Activated naive CD8-positive, alpha-beta T cell (primary cell): Measurements from ENCODE around the gene PDE6D.
A peak's percentile ranks its signal among the peaks of the same experiment; 100 is the strongest.
"Not testable (repeated sequence)": the region's sequence is repeated elsewhere in the genome, so short reads cannot be mapped to it uniquely, and the experiment has no call there.

Experiments used
- H3K27ac Mint-ChIP-seq: one replicate; pipeline ENCODE4 v1.8.0; 2021; ENCODE audit warnings: mixed read lengths
- H3K27me3 Mint-ChIP-seq: one replicate; pipeline ENCODE4 v1.8.0; 2021; ENCODE audit warnings: mixed read lengths
- H3K36me3 Mint-ChIP-seq: one replicate; pipeline ENCODE4 v1.8.0; 2021; ENCODE audit warnings: mixed read lengths
- H3K4me1 Mint-ChIP-seq: one replicate; pipeline ENCODE4 v1.8.0; 2021; ENCODE audit warnings: low read depth, mixed read lengths
- H3K4me3 Mint-ChIP-seq: one replicate; pipeline ENCODE4 v1.8.0; 2021; ENCODE audit warnings: mild to moderate bottlenecking, mixed read lengths
- H3K9me3 Mint-ChIP-seq: one replicate; pipeline ENCODE4 v1.8.0; 2021; ENCODE audit warnings: low read depth, mixed read lengths

Gene PDE6D

DNA sequence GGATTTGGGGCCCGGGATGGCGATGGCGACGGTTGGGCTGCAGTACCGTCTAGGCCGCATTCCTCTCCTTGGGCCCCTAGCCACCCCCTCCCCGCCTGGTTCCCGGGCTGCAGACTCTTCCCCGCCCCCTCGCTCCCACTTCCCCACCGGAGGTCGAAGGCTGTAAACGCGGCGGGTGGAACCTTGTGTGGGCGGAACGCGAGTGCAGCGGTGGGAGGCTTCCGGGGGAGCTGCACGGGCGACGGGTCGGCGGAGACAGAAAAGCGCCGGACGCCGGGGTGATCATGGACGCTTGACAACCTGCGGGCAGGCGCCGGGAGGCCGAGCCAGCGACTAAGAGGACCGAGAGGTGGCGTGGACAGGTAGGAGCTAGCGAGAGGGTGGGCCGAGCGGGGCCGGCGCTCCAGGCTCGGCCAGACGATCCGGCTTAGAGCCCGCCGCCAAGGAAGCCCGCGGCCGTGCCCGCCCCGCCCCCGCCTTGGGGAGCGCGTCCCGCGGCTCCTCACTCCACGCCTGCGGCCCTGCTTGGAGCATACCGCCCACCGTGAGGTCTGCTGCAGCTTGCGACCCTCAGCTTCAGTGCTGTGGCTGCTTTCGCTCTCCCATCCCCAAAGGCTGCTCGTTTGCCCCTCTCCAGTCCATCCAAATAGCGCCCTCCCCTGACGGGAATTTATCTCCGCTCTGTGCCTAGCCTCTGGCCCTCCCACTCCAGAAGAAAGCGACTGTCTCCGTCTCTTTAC is 5.3 kb upstream of the PDE6D start, which contains the start of gene COPS7B:
Gene COPS7B, plus strand, starts transcription at position 269 of the 740 bp plus-strand sequence. CDS start 2,126 bp downstream, outside the sequence.
- Mint-ChIP-seq H3K4me3 (peak within 1 kb of the TSS; percentile 96), H3K27ac (peak within 1 kb of the TSS; percentile 92), H3K36me3 (no peaks in the 10 kb centered on the region), H3K9me3 (no peaks in the 10 kb centered on the region), H3K4me1 (peaks cover 71% of the 10 kb centered on the region), H3K27me3 (no peaks in the 10 kb centered on the region)

GRCh38 chr2:231785822-231786176 is 4.7 kb upstream of the PDE6D start:
- Mint-ChIP-seq H3K36me3 (no peaks in the 10 kb centered on the region), H3K4me3 (peak overlapping the region; percentile 96), H3K9me3 (no peaks in the 10 kb centered on the region), H3K27me3 (no peaks in the 10 kb centered on the region), H3K27ac (peak overlapping the region; percentile 92), H3K4me1 (peaks cover 69% of the 10 kb centered on the region)

GRCh38 chr2:231785413-231785812 is 4.3 kb upstream of the PDE6D start:
- Mint-ChIP-seq H3K9me3 (no peaks in the 10 kb centered on the region), H3K36me3 (no peaks in the 10 kb centered on the region), H3K4me3 (peak overlapping the region; percentile 96), H3K4me1 (peaks cover 69% of the 10 kb centered on the region), H3K27ac (peak overlapping the region; percentile 92), H3K27me3 (no peaks in the 10 kb centered on the region)

DNA sequence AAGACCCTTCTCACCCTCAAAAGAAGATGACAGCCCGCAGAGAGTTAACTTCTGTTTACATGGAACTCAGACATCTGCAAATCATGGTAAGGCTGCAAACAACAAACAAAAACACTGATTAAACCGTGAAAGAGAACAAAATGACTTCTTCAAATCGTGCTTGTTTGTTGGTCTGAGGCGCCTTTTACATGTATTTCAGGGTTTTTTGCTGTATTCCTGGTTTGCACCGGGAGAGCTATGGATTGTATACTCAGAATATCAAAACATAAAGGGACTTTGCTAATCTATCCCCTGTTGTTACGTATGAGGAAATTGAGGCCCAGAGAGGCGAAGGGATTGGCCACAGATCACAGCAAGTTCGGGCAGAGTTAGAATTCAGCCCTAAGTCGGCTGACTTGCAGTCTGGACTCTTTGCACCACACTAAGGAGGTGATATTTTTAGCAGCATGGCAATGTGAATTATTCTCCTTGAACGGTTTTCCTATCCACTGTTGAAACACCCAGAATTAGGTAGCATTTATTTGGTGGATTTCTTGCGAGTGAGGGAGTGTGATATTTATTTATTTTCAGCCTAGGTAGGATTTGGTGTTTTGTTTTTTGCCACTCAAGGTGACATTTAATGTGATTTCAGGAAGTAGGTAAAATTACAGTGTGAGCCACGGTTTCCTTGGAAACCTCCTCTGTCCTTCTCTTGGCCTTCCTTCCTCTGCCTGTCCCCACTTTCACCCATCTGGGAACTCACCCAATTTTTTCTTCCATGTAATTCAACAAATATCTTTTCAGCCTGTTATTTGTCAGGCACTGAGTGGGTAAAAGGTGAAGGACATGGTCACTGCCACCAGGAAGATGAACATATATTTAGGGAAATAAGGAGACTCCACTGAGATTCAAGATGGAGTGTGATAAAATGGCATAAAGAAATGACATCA is 980 bp upstream of the PDE6D start:
- peak overlapping the region; percentile 97 for H3K4me3 Mint-ChIP-seq
- H3K27ac Mint-ChIP-seq, result peak overlapping the region; percentile 95
- no peaks in the 10 kb centered on the region for H3K27me3 Mint-ChIP-seq
- no peaks in the 10 kb centered on the region for H3K9me3 Mint-ChIP-seq
- peaks cover 55% of the 10 kb centered on the region for H3K4me1 Mint-ChIP-seq
- no peaks in the 10 kb centered on the region for H3K36me3 Mint-ChIP-seq

- Mint-ChIP-seq H3K9me3 (no peaks in the 10 kb centered on the region), H3K4me1 (peaks cover 46% of the 10 kb centered on the region), H3K27ac (peak overlapping the region; percentile 95), H3K4me3 (peak overlapping the region; percentile 97), H3K36me3 (peaks cover 2% of the 10 kb centered on the region), H3K27me3 (no peaks in the 10 kb centered on the region)
These were observed 766 bp downstream of the PDE6D start for GRCh38 chr2:231780123-231780908.

GRCh38 chr2:231769170-231770136 is 11.6 kb downstream of the PDE6D start:
- H3K27me3 Mint-ChIP-seq, result no peaks in the 10 kb centered on the region
- H3K4me1 Mint-ChIP-seq, result peaks cover 28% of the 10 kb centered on the region
- H3K9me3 Mint-ChIP-seq, result no peaks in the 10 kb centered on the region
- no peak overlapping the region for H3K4me3 Mint-ChIP-seq
- no peaks in the 10 kb centered on the region for H3K36me3 Mint-ChIP-seq
- H3K27ac Mint-ChIP-seq, result no peak overlapping the region

GRCh38 chr2:231765496-231765929 is 15.6 kb downstream of the PDE6D start:
- Mint-ChIP-seq H3K4me3 (no peak overlapping the region), H3K9me3 (no peaks in the 10 kb centered on the region), H3K4me1 (peaks cover 29% of the 10 kb centered on the region), H3K27me3 (no peaks in the 10 kb centered on the region), H3K27ac (no peak overlapping the region), H3K36me3 (no peaks in the 10 kb centered on the region)

DNA sequence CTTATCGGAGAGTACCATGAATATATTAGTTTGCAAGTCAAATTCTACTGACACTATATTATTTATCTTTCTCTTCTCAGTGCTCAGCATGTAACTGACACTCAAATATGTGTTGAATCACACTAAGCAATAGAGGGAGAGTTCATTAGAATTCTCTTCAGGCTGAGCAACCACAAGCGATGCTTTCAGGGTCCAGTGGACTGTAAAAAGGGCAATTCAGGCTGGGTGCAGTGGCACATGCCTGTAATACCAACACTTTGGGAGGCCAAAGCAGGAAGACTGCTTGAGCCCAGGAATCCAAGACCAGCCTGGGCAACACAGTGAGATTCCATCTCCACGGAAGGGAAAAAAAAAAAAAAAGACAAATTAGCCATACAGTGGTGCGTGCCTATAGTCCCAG is 16.3 kb downstream of the PDE6D start:
- Mint-ChIP-seq H3K27me3 (no peaks in the 10 kb centered on the region), H3K4me1 (peaks cover 25% of the 10 kb centered on the region), H3K27ac (no peak overlapping the region), H3K4me3 (no peak overlapping the region), H3K9me3 (no peaks in the 10 kb centered on the region), H3K36me3 (no peaks in the 10 kb centered on the region)

DNA sequence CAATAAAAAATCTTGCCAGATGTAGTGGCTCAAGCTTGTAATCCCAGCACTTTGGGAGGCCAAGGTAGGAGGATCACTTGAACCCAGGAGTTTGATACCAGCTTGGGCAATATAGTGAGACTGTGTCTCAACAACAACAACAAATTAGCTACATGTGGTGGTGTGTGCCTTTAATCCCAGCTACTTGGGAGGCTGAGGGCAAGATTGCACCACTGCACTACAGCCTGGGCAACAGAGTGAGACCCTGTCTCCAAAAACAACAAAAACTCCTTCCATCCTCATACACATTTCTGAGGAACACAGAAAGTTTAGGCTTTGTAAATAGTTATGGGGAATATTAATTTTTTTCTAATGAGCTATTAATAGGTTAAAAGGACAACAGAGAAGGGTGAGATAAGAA is 17.0 kb downstream of the PDE6D start:
- no peaks in the 10 kb centered on the region for H3K36me3 Mint-ChIP-seq
- H3K4me3 Mint-ChIP-seq, result no peak overlapping the region
- H3K9me3 Mint-ChIP-seq, result no peaks in the 10 kb centered on the region
- H3K4me1 Mint-ChIP-seq, result peaks cover 20% of the 10 kb centered on the region
- no peak overlapping the region for H3K27ac Mint-ChIP-seq
- no peaks in the 10 kb centered on the region for H3K27me3 Mint-ChIP-seq

GRCh38 chr2:231761735-231762134 is 19.3 kb downstream of the PDE6D start:
- H3K4me1 Mint-ChIP-seq, result peaks cover 18% of the 10 kb centered on the region
- no peaks in the 10 kb centered on the region for H3K36me3 Mint-ChIP-seq
- H3K27me3 Mint-ChIP-seq, result no peaks in the 10 kb centered on the region
- no peaks in the 10 kb centered on the region for H3K9me3 Mint-ChIP-seq
- no peak overlapping the region for H3K4me3 Mint-ChIP-seq
- H3K27ac Mint-ChIP-seq, result no peak overlapping the region

- peaks cover 3% of the 10 kb centered on the region for H3K36me3 Mint-ChIP-seq
- H3K9me3 Mint-ChIP-seq, result no peaks in the 10 kb centered on the region
- no peak overlapping the region for H3K4me3 Mint-ChIP-seq
- no peak overlapping the region for H3K27ac Mint-ChIP-seq
- H3K4me1 Mint-ChIP-seq, result no peaks in the 10 kb centered on the region
- H3K27me3 Mint-ChIP-seq, result no peaks in the 10 kb centered on the region
These were observed 29.0 kb downstream of the PDE6D start for GRCh38 chr2:231752061-231752460.

DNA sequence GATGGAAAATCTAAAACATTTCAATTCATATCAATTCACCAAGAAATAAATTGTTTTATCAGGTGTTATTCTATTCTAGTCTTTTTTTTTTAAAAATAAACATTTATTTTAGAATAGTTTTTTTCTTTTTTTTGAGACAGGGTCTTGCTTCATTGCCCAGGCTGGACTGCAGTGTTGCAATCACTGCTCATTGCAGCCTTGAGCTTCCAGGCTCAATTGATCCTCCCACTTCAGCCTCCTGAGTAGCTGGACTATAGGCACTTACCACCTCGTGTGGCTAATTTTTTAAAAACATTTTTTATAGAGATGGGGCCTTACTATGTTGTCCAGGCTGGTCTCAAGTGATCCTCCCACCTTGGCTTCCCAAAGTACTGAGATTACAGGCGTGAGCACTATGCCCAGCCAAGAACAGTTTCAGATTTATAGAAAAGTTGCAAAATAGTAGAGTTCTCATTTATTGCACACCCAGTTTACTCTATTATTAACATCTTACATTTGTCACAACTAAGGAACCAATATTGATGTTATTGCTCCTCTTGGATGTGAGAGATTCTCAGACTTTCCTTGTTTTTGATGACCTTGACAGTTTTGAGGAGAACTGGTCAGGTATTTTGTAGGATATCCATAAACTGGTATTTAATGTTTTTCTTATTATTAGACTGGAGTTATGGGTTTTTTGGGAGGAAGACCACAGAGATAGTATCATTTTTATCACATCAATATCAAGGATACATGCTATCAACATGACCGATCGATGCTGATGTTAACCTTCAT is 29.9 kb downstream of the PDE6D start:
- Mint-ChIP-seq H3K27me3 (no peaks in the 10 kb centered on the region), H3K4me3 (no peak overlapping the region), H3K27ac (no peak overlapping the region), H3K36me3 (peaks cover 3% of the 10 kb centered on the region), H3K4me1 (no peaks in the 10 kb centered on the region), H3K9me3 (no peaks in the 10 kb centered on the region)

- not testable (repeated sequence) for H3K4me3 Mint-ChIP-seq, H3K9me3 Mint-ChIP-seq, H3K4me1 Mint-ChIP-seq, H3K36me3 Mint-ChIP-seq, H3K27ac Mint-ChIP-seq, H3K27me3 Mint-ChIP-seq
These were observed 32.1 kb downstream of the PDE6D start for GRCh38 chr2:231749016-231749415.
